HG03460 (cell line): ENCODE measurements around the gene MACC1.

Experiments
- ATAC-seq: cut with Tn5 transposase; IDR thresholded peaks from one replicate; pipeline ENCODE4 v1.9.1; 2021; ENCODE audit not compliant: unreplicated experiment

MACC1 gene

DNA sequence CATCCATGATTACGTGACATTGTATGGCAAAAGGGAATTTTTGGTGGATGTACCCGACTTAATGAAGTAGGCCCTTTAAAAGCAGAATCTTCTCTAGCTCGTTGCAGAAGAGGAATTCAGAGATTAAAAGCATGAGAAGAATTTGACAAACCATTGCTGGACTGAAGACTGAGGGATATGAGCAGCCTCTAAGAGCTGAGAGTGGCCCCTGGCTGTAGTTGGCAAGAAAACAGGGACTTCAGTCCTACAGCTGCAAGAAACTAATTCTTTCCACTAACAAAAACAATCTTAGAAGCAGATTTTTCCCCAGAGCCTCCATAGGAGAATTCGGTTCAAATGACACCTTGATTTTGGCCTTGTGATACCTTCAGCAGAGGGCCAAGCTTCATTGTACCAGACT is 34.1 kb downstream of the MACC1 start:
- no peak for ATAC-seq

DNA sequence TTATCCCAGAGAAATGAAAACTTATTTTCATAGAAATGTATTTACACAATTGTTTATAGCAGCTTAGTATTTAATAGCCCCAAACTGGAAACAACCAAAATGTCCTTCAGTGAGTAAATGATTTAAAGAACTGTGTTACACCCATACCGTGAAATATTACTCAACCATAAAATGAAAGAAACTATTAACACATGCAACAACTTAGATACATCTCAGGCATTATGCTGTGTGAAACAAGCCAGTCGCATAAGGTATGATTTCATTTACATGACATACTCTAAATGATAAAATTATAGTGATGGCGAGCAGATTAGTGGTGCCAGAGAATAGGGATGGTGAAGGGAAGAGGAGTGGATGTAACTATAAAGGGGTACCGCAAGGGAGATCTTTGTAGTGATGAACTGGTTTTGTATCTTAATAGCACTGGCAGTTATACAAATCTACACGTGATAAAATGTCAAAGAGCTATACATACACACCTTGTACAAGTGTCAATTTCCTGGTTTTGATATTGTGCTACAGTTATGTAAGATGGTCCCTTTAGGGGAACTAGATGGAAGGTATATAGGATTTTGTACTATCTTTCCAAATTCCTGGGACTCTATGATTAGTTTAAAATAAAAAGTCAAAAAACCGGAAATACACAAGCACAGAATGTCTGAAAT is 40.5 kb downstream of the MACC1 start:
- ATAC-seq = no peak

DNA sequence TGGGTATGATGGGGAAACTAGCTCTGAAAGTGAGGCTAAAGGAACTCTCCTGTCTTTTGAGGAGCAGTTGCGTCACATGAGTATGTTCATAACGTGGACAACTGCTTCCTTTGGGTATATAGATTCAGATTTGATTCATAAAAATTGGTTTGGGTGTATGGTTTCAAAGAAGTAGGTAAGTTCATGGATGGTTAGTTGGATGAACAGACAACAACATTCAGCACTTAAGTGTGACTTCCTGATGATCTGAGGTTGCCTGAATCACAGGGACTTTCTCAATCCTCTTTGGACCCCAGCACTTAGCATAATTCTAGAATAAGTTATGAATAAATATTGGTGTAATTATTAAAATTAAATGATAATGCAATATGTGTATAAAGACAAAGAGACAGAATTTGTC is 43.4 kb downstream of the MACC1 start:
- no peak for ATAC-seq

DNA sequence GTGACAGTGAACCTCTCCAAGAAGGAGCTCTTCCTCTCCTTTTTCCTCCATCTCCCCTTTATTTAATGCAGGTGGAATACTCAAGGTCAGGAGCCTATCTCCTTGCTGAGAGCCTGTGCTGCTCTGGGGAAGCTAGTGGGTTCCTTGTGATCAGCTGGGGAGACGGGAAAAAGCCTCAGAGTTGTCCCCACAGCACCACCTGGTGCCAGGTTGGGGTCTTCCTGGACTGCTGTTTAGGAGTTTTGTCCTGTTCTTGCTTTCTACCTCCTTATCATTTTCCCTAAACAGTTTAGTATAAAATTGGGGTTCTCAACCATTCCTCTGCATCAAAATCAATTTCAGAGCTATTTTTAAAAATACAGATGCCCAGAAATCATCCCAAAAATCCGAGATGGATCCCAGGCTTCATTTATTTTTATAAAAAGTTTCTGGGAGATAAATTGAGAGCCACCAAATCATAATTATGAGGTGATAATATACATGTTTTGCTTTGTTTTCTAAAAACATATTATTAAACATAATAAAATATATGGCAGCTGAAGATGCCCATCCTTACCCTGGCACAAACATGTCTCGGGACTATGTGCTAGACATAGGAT is 44.3 kb downstream of the MACC1 start:
- no peak for ATAC-seq

DNA sequence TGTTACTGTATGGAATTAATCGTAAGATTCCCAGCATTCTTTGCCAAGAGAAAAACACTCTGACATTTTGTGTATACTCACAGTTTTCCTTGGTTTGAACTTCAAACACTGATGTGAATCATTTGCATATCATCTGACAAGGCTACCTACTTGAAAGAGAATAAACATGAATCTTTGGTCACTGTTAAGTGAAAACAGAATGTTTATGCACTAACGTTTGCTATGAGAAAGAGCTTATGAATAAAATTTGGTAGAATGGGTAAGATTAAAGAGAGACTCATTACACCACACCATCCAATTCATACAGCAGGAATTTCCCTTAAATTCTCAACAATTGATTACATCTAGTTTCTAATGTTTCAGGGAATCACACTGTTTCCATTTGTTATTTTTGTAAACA is 46.6 kb downstream of the MACC1 start:
- no peak for ATAC-seq

DNA sequence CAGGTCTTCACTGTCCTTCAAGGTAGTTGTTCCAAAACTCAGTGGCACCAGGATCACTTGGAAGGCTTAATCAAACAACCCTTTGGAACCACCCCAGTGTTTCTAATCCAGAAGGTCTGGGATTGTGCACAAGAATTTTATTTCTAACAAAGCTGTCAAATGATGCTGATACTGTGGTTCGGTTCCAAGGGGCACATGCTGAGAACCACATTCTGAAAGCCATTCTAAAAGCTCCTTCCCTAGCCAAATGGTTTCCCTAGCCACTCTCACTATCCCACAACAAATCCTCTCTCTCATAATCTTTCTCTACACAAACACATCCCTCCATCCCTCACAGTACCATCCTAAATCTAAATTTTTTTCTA is 52.1 kb downstream of the MACC1 start:
- ATAC-seq = no peak

DNA sequence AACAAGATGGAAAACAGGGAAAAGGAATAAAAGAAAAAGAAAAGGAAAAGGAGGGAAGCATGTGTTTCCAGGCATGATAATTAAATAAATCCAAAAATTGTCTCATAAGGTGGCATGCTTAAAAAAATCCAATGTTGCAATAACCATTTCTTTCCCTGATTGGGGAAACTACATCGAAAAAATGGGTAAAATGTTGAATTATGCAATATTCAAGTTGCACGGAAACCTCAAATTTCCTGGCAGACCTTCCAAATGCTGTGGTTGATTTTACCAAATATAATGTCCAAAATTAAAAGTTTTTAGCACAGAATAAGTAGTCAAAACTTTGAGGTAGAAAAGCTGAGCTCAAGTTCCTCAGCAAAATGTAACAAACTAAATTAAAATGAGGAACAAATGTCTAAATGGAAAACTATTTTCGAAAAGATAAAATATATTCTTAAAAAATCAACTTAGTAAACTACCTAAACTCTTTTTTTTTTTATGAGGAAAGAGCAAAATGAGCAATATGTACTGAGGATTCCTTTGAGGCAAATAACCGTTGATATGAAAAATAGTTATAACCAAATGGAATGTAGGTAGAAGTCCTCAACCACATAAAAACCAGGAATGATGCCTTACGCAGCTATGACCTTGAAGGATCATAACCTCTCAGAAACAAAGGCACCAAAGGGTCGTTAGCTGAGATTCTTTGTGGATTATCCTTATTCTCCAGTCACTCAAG is 52.6 kb downstream of the MACC1 start:
- ATAC-seq = no peak

DNA sequence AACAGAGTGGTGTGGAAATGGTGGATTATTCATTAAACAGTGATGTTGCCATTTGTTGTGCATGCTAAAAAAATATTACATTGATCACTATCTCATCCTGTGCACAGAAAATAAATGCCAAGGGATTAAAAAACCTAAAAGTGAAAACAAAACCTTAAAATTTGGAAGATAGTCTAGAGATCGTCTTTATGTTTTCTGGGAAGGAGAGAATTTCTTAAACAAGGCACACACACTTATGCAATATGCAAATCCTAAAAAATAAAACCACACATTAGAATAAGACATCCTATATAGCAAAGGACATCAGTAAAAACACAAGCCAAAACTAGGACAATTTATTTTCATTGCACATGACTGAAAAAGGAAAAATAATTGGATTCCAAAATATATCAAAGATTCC is 54.5 kb downstream of the MACC1 start:
- no peak for ATAC-seq

DNA sequence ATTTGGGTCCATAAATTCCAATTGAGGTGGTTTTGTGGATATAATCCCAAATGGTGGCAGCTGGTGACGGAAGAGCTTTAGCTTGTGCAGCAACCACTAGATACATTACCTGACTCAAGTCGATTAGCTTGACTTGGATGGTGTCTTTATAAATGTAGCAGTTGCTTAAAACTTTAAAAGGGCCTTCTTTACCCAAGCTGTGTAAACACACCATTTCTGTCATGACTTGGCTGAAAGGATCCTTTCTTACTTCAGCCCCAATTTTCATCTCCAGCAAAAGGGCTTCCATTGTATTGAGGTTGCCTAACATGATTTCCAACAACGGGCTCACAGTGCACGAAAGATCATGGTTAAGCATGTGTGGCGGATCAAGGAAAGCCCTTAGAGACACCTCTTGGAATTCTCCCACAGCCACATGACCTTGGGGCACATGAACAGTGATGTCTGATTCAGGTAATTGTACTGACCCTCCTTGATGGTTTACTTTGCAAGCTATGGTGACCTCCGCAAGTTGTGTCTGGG is 57.9 kb downstream of the MACC1 start:
- ATAC-seq = no peak

DNA sequence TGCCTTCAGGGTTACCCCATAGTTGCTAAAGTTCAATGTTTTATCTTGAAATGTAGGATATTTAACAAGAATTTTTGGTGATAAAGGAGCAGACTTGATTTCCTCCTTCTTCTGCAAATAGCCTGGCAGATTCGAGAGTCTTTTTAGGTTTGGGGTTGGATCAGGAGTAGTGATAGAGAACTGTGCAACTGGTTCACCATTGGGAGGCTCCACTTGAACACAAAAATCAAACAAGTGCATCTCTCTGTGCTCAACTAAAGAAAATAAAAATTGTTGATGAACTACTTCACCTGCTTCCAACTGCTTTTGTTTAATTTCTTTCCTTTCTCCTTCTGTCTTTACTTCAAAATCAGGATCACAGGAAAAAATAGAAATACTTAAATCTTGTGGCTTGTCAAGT is 58.5 kb downstream of the MACC1 start:
- no peak for ATAC-seq

DNA sequence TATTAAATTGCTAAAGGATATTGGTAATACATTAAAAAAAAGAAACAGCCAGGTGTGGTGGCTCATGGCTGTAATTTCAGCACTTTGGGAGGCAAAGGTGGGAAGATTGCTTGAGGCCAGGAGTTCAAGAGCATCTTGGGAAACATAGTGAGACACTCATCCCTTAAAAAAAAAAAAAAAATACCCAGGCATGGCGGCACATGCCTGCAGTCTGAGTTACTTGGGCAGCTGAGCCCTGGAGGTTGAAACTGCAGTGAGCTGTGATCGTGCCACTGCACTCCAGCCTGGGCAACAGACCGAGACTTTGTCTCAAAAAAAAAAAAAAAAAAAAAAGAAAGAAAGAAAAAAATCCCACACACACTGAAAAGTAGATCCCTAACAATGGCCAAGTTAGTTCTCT is 59.7 kb downstream of the MACC1 start:
- ATAC-seq = no peak

DNA sequence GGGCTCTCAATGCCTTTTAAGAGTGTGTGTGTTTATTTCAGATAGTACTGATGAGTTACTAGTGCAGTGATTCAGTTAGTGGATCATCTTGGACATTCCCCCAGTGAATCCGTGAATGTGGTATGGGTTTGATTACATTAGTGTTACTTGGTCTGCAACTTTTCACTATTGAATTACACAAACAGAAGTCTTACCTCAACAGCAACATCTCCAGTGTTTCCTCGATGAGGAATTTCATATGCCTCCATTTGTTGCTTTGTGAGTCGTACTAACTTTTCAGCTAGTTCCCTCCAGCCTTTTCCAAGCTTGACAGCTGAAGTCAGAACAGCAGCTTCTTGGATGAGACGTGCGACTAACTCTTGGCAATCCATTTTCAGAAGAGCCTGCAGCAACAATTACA is 63.2 kb downstream of the MACC1 start:
- no peak for ATAC-seq

DNA sequence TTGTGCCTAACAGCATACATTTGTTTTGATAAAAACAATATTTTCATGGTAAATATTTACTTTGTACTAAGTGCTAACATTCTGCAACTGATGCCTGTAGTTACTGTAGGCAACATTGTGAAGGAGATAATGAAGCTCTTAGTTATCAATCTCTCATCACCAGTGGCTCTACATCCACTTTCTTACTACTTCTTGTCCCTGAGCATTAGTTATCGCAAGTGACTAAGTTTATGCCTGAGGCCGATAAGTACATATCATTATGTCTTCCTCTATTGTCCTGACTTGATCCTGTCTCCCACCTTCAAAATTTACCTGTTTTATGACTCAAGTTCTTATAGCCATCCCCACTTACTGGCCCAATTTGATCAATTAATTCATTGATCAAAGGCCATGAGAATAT is 63.6 kb downstream of the MACC1 start:
- ATAC-seq = no peak

DNA sequence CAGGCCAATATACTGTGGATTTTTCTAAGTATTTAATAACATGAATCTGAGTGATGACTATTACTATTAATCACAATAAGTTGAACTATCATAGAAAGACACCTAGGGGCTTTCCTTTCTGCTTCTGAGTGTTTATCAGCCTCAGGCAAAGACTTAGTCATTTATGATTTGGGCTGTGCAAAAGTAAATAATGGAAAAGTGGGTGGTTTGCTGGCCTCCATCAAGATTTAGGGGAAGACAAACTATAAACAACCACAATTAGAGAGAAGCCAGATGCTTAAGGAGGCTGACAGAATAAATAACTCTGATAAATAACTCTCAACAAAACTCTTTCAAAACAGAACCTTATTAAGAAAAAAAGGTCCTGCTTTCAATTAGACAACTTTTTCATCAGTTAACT is 64.7 kb downstream of the MACC1 start:
- no peak for ATAC-seq

DNA sequence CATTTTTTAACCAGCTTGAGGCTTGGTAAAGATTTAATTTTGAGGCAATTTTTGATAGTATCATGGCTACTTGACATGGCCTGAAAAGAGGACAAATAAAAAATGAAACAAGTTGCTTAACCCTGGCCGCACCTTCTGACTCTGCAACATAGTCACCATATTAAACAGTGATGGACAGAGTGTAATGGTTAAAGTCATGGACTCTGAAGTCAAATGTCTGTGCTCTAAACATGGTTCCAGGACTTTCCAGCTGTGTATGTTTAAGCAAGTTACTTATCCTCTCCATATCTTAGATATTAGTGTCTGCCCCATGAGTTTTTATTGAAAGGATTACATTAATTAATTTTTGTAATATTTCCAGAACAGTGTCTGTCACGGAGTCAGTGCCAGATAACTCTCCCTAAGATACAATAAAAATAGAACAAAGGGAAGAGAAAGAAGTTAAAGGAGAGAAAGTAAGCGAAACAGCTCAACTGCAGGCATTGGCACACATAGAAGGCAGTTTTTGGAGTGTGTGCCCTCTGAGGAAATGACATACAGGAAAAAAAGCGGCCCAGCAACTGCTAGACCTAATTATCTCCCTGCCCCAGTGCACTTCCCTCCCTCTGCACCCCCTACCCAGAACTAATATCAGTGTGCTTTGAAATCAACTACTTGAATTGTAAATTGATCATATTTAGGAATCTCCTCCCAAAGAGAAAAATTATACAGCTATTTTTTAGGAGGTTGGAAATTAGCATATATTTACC is 65.3 kb downstream of the MACC1 start:
- no peak for ATAC-seq

DNA sequence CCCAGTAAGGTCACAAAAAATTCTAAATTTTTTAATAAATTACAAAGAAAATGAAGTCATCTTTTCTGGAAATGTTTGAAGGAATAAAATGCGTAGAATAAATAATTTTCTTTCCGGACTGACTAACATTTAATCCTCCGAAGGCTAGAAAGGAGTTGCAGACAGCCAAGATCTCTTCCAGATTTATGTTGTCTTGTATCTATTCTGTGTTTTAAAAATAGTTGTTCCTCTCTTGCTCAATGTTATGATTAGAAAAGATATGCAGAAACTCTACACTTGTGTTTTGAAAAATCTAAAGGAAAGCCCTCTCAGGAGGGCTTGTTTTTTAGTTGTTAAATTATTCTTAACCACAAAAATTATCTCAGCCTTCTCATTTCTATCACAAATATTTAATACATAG is 70.7 kb downstream of the MACC1 start:
- no peak for ATAC-seq

DNA sequence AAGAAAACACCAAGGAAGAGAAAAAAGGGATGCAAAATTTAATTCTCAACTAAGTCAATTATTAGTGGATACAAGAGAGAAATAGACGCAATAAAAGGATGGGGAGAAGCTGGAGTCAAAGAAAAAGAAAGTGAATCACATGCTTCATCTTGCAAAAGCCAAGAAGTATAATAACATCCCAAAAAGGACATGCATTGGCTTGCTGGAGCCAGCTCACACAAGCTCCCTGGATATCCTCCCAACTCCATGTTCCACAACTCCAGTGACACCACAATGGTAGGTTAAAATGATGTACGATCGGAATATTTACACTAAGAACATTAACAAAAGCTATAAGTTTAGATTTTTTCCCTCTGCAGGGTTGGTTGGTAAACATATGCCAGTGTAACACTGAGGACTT is 72.4 kb downstream of the MACC1 start:
- ATAC-seq = no peak

DNA sequence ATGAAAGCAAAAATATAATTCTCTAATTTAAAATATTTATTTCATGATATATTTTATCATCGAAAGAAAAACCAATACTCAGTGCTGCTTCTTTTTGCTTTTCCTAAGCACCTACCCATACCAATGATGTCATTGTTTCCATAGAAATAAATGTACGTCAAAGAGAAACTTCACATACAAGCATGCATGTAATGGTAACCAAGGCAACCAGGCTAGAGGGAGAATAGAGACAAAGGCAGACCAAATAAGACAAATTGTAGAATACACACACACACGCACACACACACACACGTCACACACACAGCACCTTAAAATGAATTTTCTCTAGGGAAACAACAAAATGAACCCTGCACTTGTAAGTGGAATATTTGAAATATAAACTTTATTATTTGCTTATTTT is 75.5 kb downstream of the MACC1 start:
- ATAC-seq = no peak

DNA sequence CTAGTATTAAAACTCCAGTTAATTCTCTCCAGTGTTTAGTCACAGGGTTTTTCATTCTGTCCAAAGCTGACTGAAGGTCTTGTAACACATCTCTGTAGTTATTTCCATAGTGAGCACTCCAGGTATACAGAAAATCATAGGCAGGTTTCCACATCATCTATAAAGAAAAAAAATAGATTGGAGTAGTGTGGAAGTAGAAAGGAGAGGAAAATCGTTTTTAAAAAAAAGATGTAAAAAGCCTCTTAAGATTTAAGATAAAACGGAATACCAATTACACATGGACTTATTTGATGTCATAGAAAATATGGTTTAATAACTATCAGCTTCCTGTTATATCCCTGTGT is 76.2 kb downstream of the MACC1 start:
- ATAC-seq = no peak

DNA sequence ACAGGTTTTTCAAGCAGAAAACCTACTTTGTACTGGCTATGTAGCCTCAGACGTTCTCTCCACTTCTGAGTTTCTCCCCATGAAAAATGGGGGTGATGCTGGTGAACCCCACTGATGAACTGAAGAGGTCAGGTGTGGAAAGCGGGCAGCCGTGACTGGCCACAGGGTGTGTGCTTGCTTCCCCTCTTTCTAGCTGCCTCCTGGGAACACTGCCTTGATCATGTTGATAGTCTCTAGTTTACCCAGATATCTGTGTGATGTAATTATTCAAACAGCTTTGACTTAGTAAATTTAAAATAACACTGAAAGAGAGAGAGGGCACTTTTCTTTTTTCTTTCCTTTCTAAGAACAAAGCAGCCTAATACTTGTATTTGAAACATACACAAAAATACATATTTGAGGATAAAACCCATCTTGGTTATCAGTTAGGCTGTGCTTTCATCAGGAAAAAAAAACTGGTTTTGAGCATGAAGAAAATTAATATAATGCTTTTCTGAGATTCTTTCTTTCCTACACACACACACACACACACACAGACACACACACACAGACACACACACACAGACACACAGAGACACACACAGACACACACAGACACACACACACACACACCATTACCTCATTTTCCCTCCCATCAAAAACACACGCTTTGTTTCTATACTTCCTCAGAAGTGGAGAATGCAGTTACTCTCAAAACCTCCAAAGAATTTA is 76.7 kb downstream of the MACC1 start:
- no peak for ATAC-seq

DNA sequence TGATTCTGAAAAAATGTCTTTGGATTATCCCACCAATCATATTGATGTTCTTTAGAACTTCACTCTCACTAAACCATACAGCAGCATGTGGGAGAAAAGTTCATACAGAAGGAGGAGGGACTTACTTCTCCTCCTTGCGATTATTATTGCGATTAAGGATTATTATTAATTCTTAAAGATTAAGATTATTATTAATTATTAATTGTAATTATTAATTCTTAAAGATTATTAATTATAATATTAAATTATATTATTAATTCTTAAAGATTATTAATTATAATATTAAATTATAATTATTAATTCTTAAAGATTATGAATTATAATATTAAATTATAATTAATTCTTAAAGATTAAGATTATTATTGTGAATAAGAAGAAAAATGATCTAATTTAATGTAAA is 80.5 kb downstream of the MACC1 start:
- no peak for ATAC-seq
